ENCODE results near the gene SF3A1.

- no peak for TF ChIP-seq CTCF (IDR thresholded peaks at IDR 0.05)
- no peak for TF ChIP-seq ZFX (IDR thresholded peaks at IDR 0.05; ENCODE audit: borderline replicate concordance)
Observed at GRCh38 chr22:30332994-30333706, 23.5 kb downstream of the SF3A1 start.

Measured in 22Rv1 (cell line).